COLO829 (cell line): ENCODE results near the gene HECTD2.
A peak's percentile ranks its signal among the peaks of the same experiment; 100 is the strongest.
"Not testable (repeated sequence)": the region's sequence is repeated elsewhere in the genome, so short reads cannot be mapped to it uniquely, and the experiment has no call there.

Experiments
- DNase-seq: peaks from one replicate; pipeline ENCODE4 v3.0.0; 2012; ENCODE audit warnings: low spot score

The HECTD2 gene

DNA sequence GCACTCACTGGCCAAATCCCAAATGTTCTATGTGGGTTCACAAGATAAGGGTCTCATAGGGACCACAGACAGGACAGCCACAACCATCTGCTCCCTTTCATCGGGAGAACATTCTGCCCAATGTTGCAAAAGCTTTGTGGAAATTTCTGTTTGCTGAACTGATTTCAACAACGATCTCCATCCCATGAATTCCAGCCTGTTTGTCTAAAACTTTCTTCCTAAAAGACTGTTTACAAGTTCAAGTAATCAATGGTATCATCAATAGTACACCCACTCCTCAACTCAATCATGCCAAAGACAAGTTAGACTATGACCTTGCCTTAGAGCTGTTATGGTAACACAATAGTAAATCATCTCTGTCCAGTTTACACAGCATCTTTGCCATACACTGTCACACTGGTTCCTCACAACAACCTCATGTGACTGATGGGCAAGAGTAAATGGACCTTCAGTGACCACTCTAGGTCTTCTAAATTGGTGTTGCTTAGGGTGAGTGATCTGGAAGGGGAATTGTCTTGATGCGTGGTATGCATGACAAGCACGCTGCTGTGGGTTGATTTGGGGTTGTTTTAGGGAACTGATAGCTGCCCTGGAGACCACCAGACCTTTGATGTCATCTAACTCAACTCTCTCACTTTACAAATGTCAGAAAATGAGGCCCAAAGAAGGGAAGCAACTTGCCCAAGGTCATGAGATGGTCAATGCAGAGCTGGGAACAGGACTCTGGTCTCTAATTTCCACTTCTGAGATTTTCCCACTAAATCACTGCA is 127.7 kb downstream of the HECTD2 start:
- DNase-seq, result no peak

DNA sequence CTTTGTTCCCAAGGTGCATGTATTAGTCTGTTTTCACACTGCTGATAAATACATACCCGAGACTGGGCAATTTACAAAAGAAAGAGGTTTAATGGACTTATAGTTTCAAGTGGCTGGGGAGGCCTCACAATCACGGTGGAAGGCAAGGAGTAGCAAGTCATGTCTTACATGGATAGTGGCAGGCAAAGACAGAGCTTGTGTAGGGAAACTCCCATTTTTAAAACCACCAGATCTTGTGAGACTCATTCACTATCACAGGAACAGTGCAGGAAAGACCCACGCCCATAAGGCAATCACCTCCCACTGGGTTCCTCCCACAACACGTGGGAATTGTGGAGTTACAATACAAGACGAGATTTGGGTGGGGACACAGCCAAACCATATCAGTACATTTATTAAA is 129.8 kb downstream of the HECTD2 start:
- DNase-seq, result no peak

DNA sequence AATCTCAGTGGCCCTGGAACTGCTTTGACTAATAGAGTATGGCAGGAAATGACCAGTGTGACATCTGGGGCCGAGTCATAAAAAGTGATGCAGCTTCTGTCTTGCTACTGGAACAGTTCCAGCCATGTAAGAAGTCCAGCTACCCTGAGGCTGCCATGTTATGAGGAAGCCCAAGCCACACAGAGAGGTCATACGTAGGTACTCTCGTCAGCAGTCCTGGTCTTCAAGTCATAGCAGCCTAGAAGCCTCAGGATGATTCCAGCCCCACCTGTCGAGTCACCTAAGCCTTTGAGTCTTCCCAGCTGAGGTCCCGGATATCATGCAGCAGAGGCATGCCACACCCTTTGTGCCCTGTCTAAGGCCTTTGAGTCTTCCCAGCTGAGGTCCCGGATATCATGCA is 130.6 kb downstream of the HECTD2 start:
- no peak for DNase-seq

DNA sequence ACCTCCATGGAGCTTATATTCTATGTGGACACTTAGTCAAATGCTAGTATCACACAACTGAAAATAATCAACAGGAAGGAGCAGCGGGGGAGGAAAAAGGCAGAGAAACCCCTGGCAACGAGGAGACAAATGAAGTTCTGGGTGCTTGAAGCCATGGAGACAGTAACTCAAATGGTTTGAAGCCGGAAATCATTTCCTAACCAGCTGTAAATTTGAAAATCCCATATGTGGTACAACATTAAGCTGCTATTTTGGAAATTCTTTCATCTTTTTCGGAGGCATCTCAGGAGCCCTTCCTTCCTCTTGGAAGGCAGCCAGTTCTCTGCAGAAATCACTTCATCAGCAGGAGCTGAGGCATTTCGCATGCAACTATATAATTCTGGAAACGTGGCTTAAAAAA is 131.3 kb downstream of the HECTD2 start:
- no peak for DNase-seq

DNA sequence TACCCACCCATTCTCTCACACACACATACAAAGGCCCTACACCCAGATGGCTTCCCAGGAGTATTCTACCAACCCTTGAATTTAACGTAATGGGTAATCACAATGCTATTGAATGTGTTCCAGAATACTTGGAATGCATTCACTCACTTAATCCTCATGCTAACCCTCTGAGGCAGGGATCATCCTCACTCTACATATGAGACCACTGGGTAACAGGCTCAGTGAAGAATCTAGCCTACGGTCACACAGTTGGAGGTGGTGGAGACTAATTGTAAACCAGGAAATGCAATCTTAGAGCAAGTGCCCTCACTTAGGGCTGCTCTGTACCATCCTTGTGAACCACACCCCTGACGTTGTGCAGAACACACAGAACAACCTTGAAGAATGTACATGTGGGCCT is 135.2 kb downstream of the HECTD2 start:
- no peak for DNase-seq

DNA sequence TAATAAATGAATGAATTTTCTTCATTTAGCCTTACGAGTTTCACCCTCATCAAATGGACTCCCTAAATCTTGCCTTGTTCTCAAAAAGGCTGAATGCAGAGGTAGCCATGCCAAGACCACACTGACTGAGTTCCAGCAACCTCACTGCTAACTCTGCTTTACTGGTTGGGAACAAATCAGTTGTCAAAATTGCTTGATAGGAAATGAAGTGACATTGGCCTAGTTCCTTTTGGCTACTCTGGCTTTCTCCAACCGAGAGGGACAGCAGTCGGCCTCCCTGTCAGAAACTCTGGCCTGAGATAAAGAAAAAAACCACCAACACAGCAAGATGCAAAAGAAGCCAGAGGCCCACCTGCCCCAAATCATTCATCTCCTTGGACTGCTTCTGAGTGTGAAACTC is 135.7 kb downstream of the HECTD2 start:
- DNase-seq, result no peak

DNA sequence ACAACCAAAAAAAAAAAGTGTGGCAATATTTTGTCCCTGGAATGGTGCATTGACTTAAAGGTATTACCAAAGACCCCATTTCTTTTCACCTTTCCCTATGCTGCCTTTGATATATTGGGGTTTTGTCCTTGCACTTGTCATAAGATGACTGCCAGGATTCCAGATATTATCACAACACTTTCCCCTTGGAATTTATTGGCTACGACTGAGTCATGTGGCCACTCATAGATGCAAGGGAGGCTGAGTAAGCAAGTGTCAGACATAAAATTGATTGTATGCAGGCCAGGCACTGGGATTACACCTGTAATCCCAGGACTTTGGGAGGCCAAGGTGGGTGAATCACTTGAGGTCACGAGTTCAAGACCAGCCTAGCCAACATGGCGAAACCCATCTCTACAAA is 139.1 kb downstream of the HECTD2 start:
- no peak for DNase-seq

DNA sequence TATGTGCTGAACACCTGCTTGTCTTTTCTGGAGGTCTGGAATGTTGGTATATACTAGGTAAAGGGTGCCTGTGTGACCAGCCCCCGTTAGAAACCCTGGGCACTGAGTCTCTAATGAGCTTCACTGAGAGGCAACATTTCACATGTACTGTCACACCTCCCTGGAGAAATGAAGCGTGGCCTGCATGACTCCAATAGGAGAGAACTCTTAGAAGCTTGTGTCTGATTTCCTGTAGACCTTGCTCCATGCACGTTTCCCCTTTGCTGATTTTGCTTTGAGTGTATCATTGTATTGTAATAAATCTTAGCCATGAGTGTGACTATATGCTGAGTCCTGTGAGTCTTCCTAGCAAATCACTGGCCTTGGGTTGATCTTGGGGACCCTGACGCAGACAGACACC is 139.9 kb downstream of the HECTD2 start:
- no peak for DNase-seq

DNA sequence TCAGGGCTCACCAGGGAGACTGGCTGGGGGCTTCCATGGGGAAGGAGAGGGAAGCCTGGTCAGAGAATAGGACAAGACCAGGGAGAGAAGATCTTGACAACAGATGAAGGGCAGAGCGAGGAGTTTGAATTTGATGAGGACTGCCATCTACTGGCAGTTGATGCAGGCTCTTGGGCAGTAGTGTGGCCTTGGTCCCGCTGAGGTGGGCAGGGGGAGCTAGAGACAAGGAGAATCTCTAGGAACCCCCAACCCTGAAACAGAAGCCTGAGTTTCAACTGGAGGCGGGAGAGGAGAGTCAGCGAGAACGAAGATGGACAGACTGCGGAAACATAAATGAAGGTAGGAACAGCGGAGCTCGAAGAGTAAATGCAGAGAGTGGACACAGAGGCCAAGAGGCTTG is 141.7 kb downstream of the HECTD2 start:
- peak; percentile 29 for DNase-seq

DNA sequence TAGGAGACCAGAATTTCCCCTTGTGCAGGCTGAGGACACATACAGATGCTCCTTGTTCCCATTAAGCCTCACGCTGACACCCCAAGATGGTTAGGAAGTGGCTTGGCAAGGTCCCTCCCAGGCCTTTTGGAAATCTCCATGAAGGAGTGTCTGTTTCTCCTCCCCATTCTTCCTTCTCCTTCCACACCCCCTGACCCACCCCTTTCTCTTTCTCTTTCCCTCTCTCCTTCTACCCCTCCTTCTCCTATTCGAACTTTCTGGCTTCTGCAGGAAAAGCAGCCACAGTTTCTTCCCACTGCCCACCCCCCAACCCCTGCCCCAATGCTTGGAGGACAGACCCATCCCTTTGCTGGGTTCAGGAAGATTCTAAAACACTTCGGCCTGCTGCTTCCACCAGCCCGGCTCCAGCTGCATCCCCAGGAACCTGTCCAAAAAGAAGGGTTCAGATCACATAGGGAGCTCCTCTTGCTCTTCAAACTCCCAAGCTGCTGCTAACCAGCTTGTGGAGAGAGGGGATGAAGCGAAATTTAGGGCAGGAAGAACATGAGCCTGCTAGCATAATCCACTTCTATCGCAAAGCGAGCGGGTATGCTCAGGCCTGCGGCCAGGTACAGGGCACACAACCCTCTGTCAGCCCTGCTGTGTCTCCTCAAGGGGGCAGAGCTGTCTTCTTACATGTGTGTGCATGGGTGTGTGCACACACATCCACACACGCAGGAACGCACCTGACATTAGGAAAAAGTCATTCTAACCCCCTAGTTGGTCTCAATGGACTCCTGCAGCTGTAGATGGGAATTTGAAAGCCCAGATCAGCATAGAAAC is 142.3 kb downstream of the HECTD2 start:
- no peak for DNase-seq

DNA sequence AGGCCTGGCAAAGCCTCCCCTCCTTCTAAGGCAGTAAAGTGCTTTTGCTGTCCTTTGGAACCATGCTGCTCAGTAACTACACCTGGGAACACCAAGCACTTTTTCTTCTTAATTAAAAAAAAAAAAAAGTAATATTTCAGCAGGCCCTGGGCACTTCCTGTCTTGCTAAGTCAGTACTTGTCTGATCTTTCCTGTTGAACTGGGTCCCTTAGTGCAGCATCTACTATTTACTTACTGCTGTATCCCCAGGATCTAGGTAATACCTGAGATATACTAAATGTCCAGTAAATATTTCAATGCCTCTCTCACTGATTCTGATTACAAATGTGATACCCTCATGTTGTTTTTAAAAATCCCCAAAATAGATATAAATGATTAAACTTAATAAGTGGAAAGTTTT is 145.3 kb downstream of the HECTD2 start:
- no peak for DNase-seq

DNA sequence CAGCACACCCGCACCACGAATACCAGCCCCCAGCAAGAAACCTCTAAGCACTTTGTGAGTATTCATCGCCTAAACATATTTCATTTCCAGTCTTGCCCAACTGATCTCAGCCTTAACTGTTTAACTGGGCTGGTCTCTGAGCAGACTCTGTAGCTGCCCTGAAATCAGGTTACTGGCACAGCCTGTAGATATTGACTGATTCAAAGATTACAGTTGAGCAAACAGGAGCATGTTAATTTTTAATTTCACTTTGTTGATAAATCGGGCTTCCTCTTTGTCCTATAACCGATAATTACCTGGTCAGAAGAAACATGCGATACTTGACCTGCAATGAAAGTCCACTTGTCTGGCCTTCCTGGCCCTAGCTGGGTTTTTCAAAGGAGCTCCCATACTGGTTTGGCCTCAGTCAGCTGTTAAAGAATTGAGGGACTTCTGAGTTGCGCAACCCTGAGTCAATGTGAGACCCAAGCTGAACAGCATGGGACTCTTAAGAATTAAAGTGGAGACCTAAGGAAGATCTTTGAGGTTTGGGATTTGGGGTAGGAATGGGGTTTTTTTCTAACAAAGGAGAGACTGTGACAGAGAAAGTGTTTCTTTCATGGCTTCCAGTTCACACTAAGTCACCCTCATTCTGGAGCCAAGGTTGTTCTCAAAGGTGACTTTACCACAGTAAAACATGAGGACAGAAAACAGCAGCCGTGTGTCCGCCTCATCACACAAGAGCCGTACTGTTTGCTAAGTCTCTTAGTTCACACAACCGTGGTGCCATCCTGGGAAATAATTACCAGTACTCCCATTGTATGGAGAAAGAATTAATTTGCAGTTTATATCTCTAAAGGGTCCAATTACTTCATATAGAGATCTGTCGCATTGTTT is 146.8 kb downstream of the HECTD2 start:
- no peak for DNase-seq

DNA sequence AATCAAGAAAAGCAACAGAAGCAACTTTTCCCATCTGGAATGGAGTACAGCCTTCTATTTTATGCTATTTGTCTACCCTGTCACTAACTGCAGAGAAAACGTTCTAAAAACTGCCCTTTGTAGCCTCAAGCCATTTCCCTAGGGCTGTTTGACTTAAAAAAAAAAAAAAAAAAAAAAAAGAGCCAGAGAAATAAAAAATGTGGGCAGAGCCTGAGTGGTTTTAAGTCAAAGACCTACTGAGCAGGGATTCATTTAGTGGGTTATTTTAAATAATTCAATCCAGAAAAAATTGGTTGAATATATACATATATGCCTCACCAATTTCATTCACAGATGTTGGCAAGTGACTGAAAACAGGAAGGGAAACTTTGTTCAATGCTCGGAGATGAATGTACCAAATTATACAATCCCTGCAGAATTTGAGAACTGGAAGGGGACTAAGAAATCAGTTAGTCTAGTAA is 147.5 kb downstream of the HECTD2 start:
- no peak for DNase-seq

DNA sequence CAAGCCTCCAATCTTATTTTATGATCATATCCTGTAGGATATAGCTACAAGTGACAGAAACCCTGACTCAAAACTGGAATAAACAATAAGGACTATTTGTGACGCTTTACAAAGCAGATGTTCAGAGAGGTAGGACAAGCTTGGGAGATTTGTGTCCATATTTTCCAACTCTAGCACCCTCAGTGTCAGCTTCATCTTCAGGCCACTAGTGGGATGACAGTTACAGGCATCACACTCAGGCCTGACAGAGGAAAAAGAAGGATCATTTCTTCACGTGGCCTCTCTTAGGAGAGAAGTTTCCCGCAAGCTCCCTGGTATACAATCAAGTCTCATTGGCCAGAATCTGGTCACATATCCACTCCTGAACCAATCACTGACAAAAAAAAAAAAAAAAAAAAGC is 148.3 kb downstream of the HECTD2 start:
- DNase-seq, result no peak

DNA sequence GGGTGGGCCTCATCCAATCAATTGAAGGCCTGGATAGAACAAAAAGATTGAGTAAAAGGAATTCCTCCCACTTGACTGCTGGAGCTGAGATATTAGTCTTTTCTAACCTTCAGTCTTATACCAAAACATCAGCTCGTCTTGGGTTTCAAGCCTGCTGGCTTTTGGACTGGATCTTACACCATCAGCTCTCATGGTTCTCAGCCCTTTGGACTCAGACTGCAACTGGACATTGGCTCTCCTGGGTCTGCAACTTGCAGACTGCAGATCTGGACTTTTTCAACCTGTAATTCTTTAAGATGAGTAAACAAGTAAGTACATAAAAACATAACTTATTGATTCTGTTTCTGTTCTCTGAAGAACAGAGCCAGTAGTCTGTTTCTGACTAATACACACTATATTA is 149.0 kb downstream of the HECTD2 start:
- no peak for DNase-seq

DNA sequence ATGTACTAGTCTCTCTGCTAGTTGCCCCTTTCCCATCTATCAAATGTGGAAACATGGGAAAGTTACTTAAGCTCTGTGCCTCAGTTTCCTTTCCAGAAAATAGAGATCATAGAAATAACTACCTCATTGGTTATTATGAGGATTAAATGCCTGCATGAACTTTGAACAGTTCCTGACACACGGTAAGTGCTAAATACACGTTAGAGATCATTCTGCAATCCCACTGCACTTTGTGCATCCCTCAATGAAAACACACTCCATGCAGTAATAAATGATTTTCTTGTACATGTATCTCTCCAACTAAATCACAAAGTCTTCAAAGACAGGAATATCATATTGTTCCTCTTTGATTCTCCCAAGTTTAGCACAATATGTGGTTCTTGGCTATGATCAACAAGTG is 149.6 kb downstream of the HECTD2 start:
- DNase-seq, result no peak

DNA sequence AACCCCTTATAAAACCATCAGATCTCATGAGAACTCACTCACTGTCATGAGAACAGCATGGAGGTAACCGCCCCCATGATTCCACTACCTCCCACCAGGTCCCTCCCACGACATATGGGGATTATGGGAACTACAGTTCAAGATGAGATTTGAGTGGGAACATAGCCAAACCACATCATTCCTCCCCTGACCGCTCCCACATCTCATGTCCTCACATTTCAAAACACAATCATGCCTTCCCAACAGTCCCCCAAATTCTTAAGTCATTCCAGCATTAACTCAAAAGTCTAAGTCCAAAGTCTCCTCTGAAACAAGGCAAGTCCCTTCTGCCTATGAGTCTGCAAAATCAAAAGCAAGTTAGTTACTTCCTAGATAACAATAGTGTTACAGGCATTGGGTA is 150.7 kb downstream of the HECTD2 start:
- not testable (repeated sequence) for DNase-seq

DNA sequence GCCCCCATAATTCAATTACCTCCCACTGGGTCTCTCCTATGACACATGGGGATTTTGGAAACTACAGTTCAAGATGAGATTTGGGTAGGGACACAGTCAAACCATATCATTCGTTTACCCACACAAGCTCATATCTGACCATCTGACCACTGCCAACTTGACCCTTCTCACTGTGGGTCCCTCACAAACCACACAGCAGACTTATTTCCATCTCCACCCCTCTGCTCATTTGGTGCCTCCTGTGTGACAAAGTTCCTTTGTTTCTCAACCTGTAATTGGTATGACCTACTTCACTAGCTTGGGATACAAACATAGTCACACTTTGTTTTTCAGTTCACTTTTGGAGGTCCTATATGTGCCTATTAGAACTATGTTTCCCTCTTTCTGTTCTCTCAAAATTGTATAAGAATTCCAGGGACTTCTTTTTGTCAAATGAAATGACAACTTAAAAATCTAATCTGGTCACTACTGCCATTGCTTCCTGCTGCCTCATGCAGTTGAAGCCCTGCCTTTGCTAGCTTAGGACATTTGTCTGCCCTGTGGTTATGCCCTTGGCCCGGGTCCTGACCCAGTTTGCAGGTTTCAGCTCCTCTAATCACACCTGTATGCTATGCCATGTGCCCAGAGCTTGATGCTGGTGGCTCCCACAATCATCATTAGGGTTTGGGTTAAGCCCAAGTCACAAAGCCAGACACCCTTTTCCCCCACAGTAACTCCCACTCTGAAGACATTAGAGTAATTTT is 152.9 kb downstream of the HECTD2 start:
- no peak for DNase-seq

DNA sequence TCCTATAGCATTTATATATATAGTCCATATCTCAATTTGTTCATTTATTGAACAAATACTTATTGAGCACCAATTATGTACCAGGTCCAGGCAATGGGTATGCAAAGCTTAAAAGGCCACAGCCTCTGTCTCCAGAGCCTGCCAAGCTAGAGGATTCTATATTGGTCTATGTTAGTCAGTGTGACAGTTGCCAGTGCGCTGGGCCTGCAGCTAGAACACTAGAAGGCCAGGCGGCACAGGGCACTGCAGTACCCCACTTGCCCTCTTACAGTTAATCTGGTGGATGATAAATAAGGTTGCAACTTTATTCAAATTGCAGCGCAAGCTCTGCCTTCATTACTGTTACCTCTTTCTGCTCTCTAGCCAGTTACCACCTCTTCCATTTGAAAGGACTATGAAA is 153.9 kb downstream of the HECTD2 start:
- DNase-seq, result no peak
